Progenitor cell of endocrine pancreas (in vitro differentiated cells): ENCODE data around the gene TNFRSF9. TPM values are rescaled to one million over a fixed set of nuclear protein-coding genes. Genes with fewer than 3 reads are reported as not detected.

Experiments used
- DNase-seq: peaks from one replicate; pipeline ENCODE4 v3.0.0; 2021; ENCODE audit warnings: low spot score; ENCODE audit not compliant: unreplicated experiment
- H3K27ac Mint-ChIP-seq: 2 replicates; pipeline ENCODE4 v1.8.0; 2021; ENCODE audit warnings: mild to moderate bottlenecking, moderate library complexity, mixed read lengths
- H3K27me3 Mint-ChIP-seq: 2 replicates; pipeline ENCODE4 v1.8.0; 2021; ENCODE audit warnings: mixed read lengths
- H3K36me3 Mint-ChIP-seq: 2 replicates; pipeline ENCODE4 v1.8.0; 2022; ENCODE audit warnings: mixed read lengths; ENCODE audit not compliant: insufficient read depth
- H3K4me1 Mint-ChIP-seq: 2 replicates; pipeline ENCODE4 v1.8.0; 2021; ENCODE audit warnings: low read depth, mixed read lengths
- H3K4me3 Mint-ChIP-seq: 2 replicates; pipeline ENCODE4 v1.8.0; 2021; ENCODE audit warnings: low read depth, mild to moderate bottlenecking, moderate library complexity, mixed read lengths
- H3K9me3 Mint-ChIP-seq: 2 replicates; pipeline ENCODE4 v1.8.0; 2021; ENCODE audit warnings: low read depth, mixed read lengths
- total RNA-seq: library from RNA; stranded (reverse); gene quantifications from 2 replicates; pipeline ENCODE4 v1.2.1, GENCODE V29; 2021
- TF ChIP-seq, protein P1 (sequence below): fragments of 200-600 bp; sonication (generic); IDR thresholded peaks from one replicate; pipeline ENCODE4 v1.5.0; 2021; ENCODE audit warnings: antibody characterized with exemption, mild to moderate bottlenecking; ENCODE audit not compliant: unreplicated experiment

The TNFRSF9 gene
- total RNA-seq, 1 donor from 2014 or later, result 0.60 TPM

DNA sequence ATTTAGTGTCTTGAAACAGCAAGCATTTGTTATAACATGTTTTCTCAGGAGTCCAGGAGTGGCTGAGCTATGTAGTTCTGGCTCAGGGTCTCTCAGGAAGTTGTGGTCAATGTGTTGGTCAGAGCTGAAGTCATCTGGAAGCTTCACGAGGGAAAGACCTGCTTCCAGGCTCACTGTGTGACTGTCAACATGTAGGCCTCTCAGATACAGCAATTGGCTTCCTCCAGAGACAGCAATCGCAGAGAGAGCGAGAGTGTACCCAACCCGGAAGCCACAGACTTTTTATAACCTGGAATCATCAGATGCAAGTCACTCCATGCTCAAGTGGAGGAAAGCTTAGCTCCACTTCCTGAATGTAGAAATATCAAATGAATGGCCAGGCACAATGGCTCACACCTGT is 40.9 kb downstream of the TNFRSF9 start:
- H3K4me1 Mint-ChIP-seq, result no peaks in the 10 kb centered on the region
- H3K27me3 Mint-ChIP-seq, result peaks cover 15% of the 10 kb centered on the region
- H3K4me3 Mint-ChIP-seq, result no peak overlapping the region
- no peaks in the 10 kb centered on the region for H3K36me3 Mint-ChIP-seq
- TF ChIP-seq, protein P1, sequence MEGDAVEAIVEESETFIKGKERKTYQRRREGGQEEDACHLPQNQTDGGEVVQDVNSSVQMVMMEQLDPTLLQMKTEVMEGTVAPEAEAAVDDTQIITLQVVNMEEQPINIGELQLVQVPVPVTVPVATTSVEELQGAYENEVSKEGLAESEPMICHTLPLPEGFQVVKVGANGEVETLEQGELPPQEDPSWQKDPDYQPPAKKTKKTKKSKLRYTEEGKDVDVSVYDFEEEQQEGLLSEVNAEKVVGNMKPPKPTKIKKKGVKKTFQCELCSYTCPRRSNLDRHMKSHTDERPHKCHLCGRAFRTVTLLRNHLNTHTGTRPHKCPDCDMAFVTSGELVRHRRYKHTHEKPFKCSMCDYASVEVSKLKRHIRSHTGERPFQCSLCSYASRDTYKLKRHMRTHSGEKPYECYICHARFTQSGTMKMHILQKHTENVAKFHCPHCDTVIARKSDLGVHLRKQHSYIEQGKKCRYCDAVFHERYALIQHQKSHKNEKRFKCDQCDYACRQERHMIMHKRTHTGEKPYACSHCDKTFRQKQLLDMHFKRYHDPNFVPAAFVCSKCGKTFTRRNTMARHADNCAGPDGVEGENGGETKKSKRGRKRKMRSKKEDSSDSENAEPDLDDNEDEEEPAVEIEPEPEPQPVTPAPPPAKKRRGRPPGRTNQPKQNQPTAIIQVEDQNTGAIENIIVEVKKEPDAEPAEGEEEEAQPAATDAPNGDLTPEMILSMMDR, result no peak
- H3K9me3 Mint-ChIP-seq, result no peaks in the 10 kb centered on the region
- DNase-seq, result no peak
- no peak overlapping the region for H3K27ac Mint-ChIP-seq

DNA sequence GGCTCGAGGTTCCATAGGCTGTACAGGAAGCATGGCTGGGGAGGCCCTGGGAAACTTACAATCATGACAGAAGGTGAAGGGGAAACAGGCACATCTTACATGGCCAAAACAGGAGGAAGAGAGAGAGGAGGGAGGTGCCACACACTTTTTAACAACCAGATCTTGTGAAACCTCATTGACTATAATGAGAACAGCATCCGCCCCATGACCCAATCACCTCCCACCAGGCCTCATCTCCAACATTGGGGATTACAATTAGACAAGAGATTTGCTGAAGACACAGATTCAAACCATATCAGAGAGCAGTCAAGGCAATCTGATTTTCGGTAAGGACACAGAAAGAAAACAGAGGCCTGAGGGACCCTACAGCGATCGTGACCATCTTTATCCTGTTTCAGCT is 41.7 kb downstream of the TNFRSF9 start:
- Mint-ChIP-seq H3K4me3 (no peak overlapping the region), H3K36me3 (no peaks in the 10 kb centered on the region), H3K9me3 (no peaks in the 10 kb centered on the region), H3K4me1 (no peaks in the 10 kb centered on the region), H3K27ac (no peak overlapping the region), H3K27me3 (peaks cover 15% of the 10 kb centered on the region)
- TF ChIP-seq, protein P1, result no peak
- DNase-seq, result no peak

DNA sequence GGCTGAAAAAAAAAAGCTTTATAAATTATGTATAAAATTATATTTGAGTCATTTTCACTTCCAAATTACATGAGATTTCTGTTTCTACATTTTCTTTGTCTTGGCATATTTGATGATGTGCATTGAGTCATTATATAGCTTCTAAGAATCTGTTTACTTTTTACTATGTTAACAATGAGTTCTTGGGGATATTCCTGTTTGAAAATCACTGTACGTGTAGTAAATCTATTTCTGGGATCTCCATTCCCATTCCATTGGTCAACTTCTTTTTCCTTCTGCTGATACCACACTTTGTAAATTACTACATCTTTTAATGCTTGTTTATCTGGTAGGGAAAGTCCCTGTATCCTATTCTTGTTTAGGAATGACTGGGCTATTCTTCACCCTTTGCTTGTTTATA is 43.6 kb downstream of the TNFRSF9 start:
- H3K36me3 Mint-ChIP-seq, result no peaks in the 10 kb centered on the region
- TF ChIP-seq, protein P1, result no peak
- no peak for DNase-seq
- H3K27ac Mint-ChIP-seq, result no peak overlapping the region
- H3K9me3 Mint-ChIP-seq, result no peaks in the 10 kb centered on the region
- peaks cover 8% of the 10 kb centered on the region for H3K27me3 Mint-ChIP-seq
- H3K4me1 Mint-ChIP-seq, result no peaks in the 10 kb centered on the region
- H3K4me3 Mint-ChIP-seq, result no peak overlapping the region

GRCh38 chr1:7893529-7894180 is 47.0 kb downstream of the TNFRSF9 start:
- TF ChIP-seq, protein P1, result no peak
- Mint-ChIP-seq H3K27ac (no peak overlapping the region), H3K4me3 (no peak overlapping the region), H3K9me3 (no peaks in the 10 kb centered on the region), H3K36me3 (no peaks in the 10 kb centered on the region), H3K27me3 (no peaks in the 10 kb centered on the region), H3K4me1 (no peaks in the 10 kb centered on the region)
- no peak for DNase-seq

- no peak overlapping the region for H3K4me3 Mint-ChIP-seq
- H3K4me1 Mint-ChIP-seq, result no peaks in the 10 kb centered on the region
- TF ChIP-seq, protein P1, result no peak
- no peak overlapping the region for H3K27ac Mint-ChIP-seq
- peaks cover 6% of the 10 kb centered on the region for H3K27me3 Mint-ChIP-seq
- DNase-seq, result no peak
- no peaks in the 10 kb centered on the region for H3K36me3 Mint-ChIP-seq
- H3K9me3 Mint-ChIP-seq, result no peaks in the 10 kb centered on the region
These were observed 48.8 kb downstream of the TNFRSF9 start for GRCh38 chr1:7891804-7892203.
